ENCODE data around the gene SYPL2. TPM values are rescaled to one million over a fixed set of nuclear protein-coding genes. Genes with fewer than 3 reads are reported as not detected.

The SYPL2 gene
- total and polyA plus RNA-seq, 2 of the 8 experiments (the other 6 are each of a cell fraction or from before 2014, with no cell fraction given) = 1.5 TPM

DNA sequence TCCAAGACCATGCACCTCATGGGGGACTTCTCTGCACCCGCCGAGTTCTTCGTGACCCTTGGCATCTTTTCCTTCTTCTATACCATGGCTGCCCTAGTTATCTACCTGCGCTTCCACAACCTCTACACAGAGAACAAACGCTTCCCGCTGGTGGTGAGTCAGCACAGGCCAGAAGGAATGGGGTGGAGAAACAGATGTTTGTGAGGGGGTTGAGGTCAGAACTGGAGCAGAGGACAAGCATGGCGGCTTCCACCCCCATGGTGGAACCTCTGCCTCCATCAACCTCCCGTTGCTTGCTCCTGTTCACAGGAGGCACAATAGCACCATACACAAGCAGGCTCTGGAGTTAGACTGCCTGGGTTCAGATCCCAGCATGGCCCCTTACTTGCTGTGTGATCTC, 10.5 kb downstream of the SYPL2 start:
- H3K9me3 ChIP-seq (ENCODE audit: insufficient read depth in 2 of 2, low read depth in 1 of 2, low read length in 1 of 2) = no peaks in the 10 kb centered on the region
- TF ChIP-seq SP4 (IDR thresholded peaks at IDR 0.05; ENCODE audit: low read length) (no peak), CHD1 (IDR thresholded peaks at IDR 0.05; ENCODE audit: low read depth, low read length) (no peak), YY1 (IDR thresholded peaks at IDR 0.05; ENCODE audit: low read depth, low read length) (no peak)
- no peak overlapping the region for H2BK12ac ChIP-seq (ENCODE audit: low read depth, low read length)
- no peak overlapping the region for H3K27ac ChIP-seq (ENCODE audit: low read depth, low read length)
- no peaks in the 10 kb centered on the region for H3K23me2 ChIP-seq (ENCODE audit: low read depth, low read length)
- WGBS, 2 experiments (ENCODE audit: extremely low coverage in 1 of 2, insufficient coverage in 1 of 2, insufficient read length in 1 of 2, insufficient replicate concordance in 2 of 2, low coverage in 1 of 2, low lambda C conversion rate in 2 of 2, missing lambda C conversion rate in 1 of 2) = 89% methylated on average over 8 of the region's 8 CpGs; no CpG with 5 or more reads in 1 of the 2 experiments
- H3K4ac ChIP-seq (replicated peaks; ENCODE audit: insufficient read length, low read depth, low read length) = no peak overlapping the region
- no peak overlapping the region for H3K18ac ChIP-seq (ENCODE audit: extremely low read depth, low read length)
- H3K79me2 ChIP-seq (ENCODE audit: control insufficient read depth in 1 of 2, insufficient read depth in 2 of 2, low read length in 2 of 2) = no peaks in the 10 kb centered on the region
- H3K56ac ChIP-seq (replicated peaks; ENCODE audit: insufficient read length, low read depth, low read length) = no peak overlapping the region
- H4K5ac ChIP-seq (ENCODE audit: insufficient read length, low read depth, low read length) = no peak overlapping the region
- POLR2A ChIA-PET (ENCODE audit: partially characterized antibody) = no interaction called here
- H3K79me1 ChIP-seq (ENCODE audit: low read depth, low read length) = no peaks in the 10 kb centered on the region
- no peak overlapping the region for H2BK15ac ChIP-seq (ENCODE audit: low read length)
- H4K91ac ChIP-seq (replicated peaks; ENCODE audit: insufficient read length, low read length) = no peak overlapping the region
- no peak overlapping the region for H2BK5ac ChIP-seq (ENCODE audit: low read depth, low read length)
- FAIRE-seq (no peak), DNase-seq (ENCODE audit: low read depth in 1 of 2, low spot score in 2 of 2) (no peak)
- peaks cover 0 to 2% of the 10 kb centered on the region in 2 experiments for H4K20me1 ChIP-seq (replicated peaks in 1 of 2; ENCODE audit: control insufficient read depth in 1 of 2, insufficient read depth in 2 of 2, low read length in 2 of 2)
- no peak overlapping the region for H2AFZ ChIP-seq (ENCODE audit: low read length)
- no peak overlapping the region for H3K4me3 ChIP-seq (ENCODE audit: extremely low read depth in 1 of 4, insufficient read depth in 2 of 4, low read depth in 3 of 4, low read length in 4 of 4)
- H3K9ac ChIP-seq (replicated peaks in 1 of 4; ENCODE audit: extremely low read depth in 1 of 4, low read depth in 3 of 4, low read length in 3 of 4) = no peak overlapping the region
- H2BK120ac ChIP-seq (replicated peaks; ENCODE audit: low read depth, low read length) = no peak overlapping the region
- H4K8ac ChIP-seq (ENCODE audit: extremely low read depth, insufficient read depth, low read length) = no peak overlapping the region
- H3K36me3 ChIP-seq (ENCODE audit: control insufficient read depth in 2 of 4, insufficient read depth in 4 of 4, low read length in 3 of 4) = no peaks in the 10 kb centered on the region
- H3K4me2 ChIP-seq (ENCODE audit: insufficient read depth in 1 of 2, low read depth in 2 of 2, low read length in 2 of 2) = no peak overlapping the region
- CTCF ChIA-PET (ENCODE audit: partially characterized antibody) = interaction anchor here (0.6 to 9.8 kb wide), 5 partner anchors 15 to 500 kb away, joined by 3 to 95 read pairs (median 3); partner anchors contain the start of gene CYB561D1
- H3K4me1 ChIP-seq (replicated peaks in 1 of 4; ENCODE audit: control insufficient read depth in 3 of 4, insufficient read depth in 4 of 4, low read length in 3 of 4) = no peaks in the 10 kb centered on the region
- no peak overlapping the region for H3K23ac ChIP-seq (ENCODE audit: insufficient read length)
- H2BK20ac ChIP-seq (ENCODE audit: low read length) = no peak overlapping the region
- no peak overlapping the region for H3K14ac ChIP-seq (ENCODE audit: insufficient read length)
- H2AK5ac ChIP-seq (ENCODE audit: low read depth, low read length) = no peak overlapping the region
- H3K27me3 ChIP-seq (replicated peaks in 1 of 4; ENCODE audit: control insufficient read depth in 3 of 4, extremely low read depth in 1 of 4, insufficient read depth in 3 of 4, low read length in 3 of 4) = peaks cover 0 to 5% (median under 1%) of the 10 kb centered on the region in 4 experiments; a peak in 3 of 7 replicates
